OCI-LY3 (cell line): ENCODE measurements around the gene IRF5.

Experiments
- H2AFZ ChIP-seq: fragments of 200-600, 300-600 bp; shearing (Covaris generic); 2 replicates; pipeline ENCODE4 v1.6.0; 2014; ENCODE audit warnings: antibody characterized with exemption, low read depth, low read length
- H3K27ac ChIP-seq: fragments of 200-600, 300-600 bp; sonication (generic); 2 replicates; pipeline ENCODE4 v1.5.1; 2014; ENCODE audit warnings: mild to moderate bottlenecking, low read length, moderate library complexity, mixed read lengths
- H3K27me3 ChIP-seq: fragments of 200-600, 300-600 bp; sonication (generic); 2 replicates; pipeline ENCODE4 v1.6.1; 2014; ENCODE audit warnings: low read depth, low read length, mixed read lengths
- H3K36me3 ChIP-seq: fragments of 200-600, 300-600 bp; sonication (generic); replicated peaks from 2 replicates; pipeline ENCODE3; 2014; ENCODE audit warnings: low read depth, low read length, mixed read lengths
- H3K4me1 ChIP-seq: fragments of 300-600, 200-600 bp; sonication (generic); 2 replicates; pipeline ENCODE4 v1.6.1; 2014; ENCODE audit warnings: low read length, mixed read lengths
- H3K4me2 ChIP-seq: fragments of 200-600, 300-600 bp; sonication (generic); 2 replicates; pipeline ENCODE4 v1.6.1; 2014; ENCODE audit warnings: low read length, mixed read lengths
- H3K4me3 ChIP-seq: fragments of 300-600, 200-600 bp; sonication (generic); 2 replicates; pipeline ENCODE4 v1.5.1; 2014; ENCODE audit warnings: antibody characterized with exemption, mild to moderate bottlenecking, low read length, moderate library complexity
- H3K79me2 ChIP-seq: fragments of 300-600, 200-600 bp; shearing (Covaris generic); 2 replicates; pipeline ENCODE4 v1.6.1; 2014; ENCODE audit warnings: mild to moderate bottlenecking, low read length, mixed read lengths
- H3K9ac ChIP-seq: fragments of 300-600, 200-600 bp; shearing (Covaris generic); 2 replicates; pipeline ENCODE4 v1.6.0; 2014; ENCODE audit warnings: mild to moderate bottlenecking, low read length, moderate library complexity
- H3K9me3 ChIP-seq: fragments of 200-600, 300-600 bp; shearing (Covaris generic); 2 replicates; pipeline ENCODE4 v1.6.1; 2014; ENCODE audit warnings: low read length, mixed read lengths; ENCODE audit not compliant: insufficient read depth
- H4K20me1 ChIP-seq: fragments of 200-600, 300-600 bp; sonication (generic); 2 replicates; pipeline ENCODE4 v1.6.1; 2016; ENCODE audit warnings: low read length, mixed read lengths; ENCODE audit not compliant: insufficient read depth
- CTCF ChIP-seq: fragments of 200-600, 300-600 bp; sonication (generic); IDR thresholded peaks from 2 replicates; pipeline ENCODE4 v1.5.1; 2014; ENCODE audit warnings: antibody characterized with exemption, low read length, low read depth
- EZH2phosphoT487 ChIP-seq: fragments of 200-600 bp; shearing (Covaris generic); IDR thresholded peaks from 2 replicates; pipeline ENCODE4 v1.6.1; 2018; ENCODE audit warnings: antibody characterized with exemption, mixed run types, low read depth

Gene IRF5

DNA sequence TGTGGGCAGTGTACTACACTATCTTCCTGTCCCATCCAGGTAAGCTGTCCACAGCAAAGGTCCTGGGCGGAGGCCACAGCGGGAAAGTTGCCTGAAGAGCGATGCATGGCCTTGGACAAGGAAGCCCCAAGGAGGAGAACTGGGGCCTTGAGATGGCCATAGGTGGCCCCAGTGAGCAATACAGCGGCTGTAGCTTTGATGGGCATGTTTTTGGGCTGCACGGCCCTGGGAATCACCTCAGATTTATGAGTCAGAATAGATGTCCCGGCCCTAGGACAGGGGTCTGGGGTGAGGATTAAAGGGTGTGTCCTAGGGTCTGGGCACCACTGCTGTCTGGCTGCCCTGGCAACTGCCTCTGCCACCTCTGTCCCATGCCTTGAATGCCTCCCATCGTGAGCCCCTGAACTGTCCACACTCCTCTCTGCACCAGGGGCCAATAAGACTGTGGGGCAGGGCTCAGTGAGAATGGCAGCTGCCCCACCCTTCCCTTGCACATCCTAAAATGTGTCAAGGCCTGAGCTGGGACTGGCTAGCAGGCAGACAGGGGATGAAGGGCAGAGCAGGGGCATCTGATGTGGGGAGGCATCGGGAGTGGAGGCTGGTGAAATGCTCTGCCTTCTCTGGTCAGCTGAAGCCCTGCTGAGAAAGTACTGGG, 9.4 kb upstream of the IRF5 start:
- H3K36me3 ChIP-seq, result no peaks in the 10 kb centered on the region
- H3K4me1 ChIP-seq, result peaks cover 22% of the 10 kb centered on the region
- no peak overlapping the region for H3K27ac ChIP-seq
- no peak overlapping the region for H3K9ac ChIP-seq
- no peak overlapping the region for H3K4me3 ChIP-seq
- no peaks in the 10 kb centered on the region for H3K79me2 ChIP-seq
- no peak overlapping the region for H3K4me2 ChIP-seq
- H3K9me3 ChIP-seq, result no peaks in the 10 kb centered on the region
- H2AFZ ChIP-seq, result no peak overlapping the region
- no peaks in the 10 kb centered on the region for H3K27me3 ChIP-seq
- no peaks in the 10 kb centered on the region for H4K20me1 ChIP-seq
- no peak for TF ChIP-seq EZH2phosphoT487
- TF ChIP-seq CTCF, result no peak

GRCh38 chr7:128928882-128929788, 8.6 kb upstream of the IRF5 start:
- no peaks in the 10 kb centered on the region for H3K36me3 ChIP-seq
- H3K4me2 ChIP-seq, result no peak overlapping the region
- no peak overlapping the region for H3K27ac ChIP-seq
- 0 out of 2 replicates have a peak, but pooled peaks cover 4% of the 10 kb centered on the region for H3K79me2 ChIP-seq
- H3K4me3 ChIP-seq, result no peak overlapping the region
- H3K4me1 ChIP-seq, result peaks cover 30% of the 10 kb centered on the region
- H4K20me1 ChIP-seq, result no peaks in the 10 kb centered on the region
- no peak overlapping the region for H3K9ac ChIP-seq
- no peak overlapping the region for H2AFZ ChIP-seq
- no peaks in the 10 kb centered on the region for H3K9me3 ChIP-seq
- no peaks in the 10 kb centered on the region for H3K27me3 ChIP-seq
- TF ChIP-seq CTCF (no peak), EZH2phosphoT487 (no peak)

DNA sequence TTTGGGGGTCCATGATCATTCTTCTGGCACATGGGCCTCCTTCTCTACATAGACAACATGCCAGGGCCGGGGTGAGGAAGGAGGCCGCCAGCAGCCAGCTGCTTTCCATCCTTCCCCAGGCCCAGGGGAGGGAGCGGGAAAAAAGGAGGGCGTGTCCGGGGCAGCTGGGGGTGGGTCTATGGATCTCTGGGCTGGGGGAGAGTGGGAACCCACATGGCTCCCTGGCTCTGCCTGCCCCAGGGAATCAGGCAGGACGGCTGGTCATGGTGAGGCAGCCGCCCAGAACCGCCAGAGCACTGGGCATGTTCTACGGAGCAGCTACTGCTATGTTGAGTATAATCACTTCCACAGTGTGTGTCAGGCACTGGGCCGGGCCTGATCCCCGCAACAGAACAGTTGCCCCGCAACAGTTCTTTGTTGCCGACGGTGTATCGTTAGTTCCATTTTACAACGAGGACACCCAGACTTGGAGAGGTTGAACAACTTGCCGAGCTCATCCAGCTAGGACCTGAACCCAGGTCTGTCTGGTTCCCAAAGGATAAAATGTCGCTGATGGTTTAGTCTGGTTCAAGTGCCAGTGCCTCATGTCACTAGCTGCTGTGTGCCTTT, 6.4 kb upstream of the IRF5 start:
- peaks cover 43% of the 10 kb centered on the region for H3K4me1 ChIP-seq
- no peaks in the 10 kb centered on the region for H3K9me3 ChIP-seq
- no peak overlapping the region for H3K9ac ChIP-seq
- no peaks in the 10 kb centered on the region for H4K20me1 ChIP-seq
- H3K27ac ChIP-seq, result no peak overlapping the region
- H3K4me3 ChIP-seq, result no peak overlapping the region
- H3K36me3 ChIP-seq, result no peaks in the 10 kb centered on the region
- TF ChIP-seq CTCF, result no peak
- TF ChIP-seq EZH2phosphoT487, result no peak
- no peaks in the 10 kb centered on the region for H3K27me3 ChIP-seq
- H3K4me2 ChIP-seq, result no peak overlapping the region
- no peak overlapping the region for H2AFZ ChIP-seq
- peaks cover 18% of the 10 kb centered on the region for H3K79me2 ChIP-seq
